CD4-positive, alpha-beta T cell treated with Interleukin-15 for 4 hours (primary cell): ENCODE data around the gene NFAM1.

Experiments
- DNase-seq: peaks from one replicate; pipeline ENCODE4 v3.0.0-alpha.2; 2020; ENCODE audit warnings: low spot score

The NFAM1 gene

DNA sequence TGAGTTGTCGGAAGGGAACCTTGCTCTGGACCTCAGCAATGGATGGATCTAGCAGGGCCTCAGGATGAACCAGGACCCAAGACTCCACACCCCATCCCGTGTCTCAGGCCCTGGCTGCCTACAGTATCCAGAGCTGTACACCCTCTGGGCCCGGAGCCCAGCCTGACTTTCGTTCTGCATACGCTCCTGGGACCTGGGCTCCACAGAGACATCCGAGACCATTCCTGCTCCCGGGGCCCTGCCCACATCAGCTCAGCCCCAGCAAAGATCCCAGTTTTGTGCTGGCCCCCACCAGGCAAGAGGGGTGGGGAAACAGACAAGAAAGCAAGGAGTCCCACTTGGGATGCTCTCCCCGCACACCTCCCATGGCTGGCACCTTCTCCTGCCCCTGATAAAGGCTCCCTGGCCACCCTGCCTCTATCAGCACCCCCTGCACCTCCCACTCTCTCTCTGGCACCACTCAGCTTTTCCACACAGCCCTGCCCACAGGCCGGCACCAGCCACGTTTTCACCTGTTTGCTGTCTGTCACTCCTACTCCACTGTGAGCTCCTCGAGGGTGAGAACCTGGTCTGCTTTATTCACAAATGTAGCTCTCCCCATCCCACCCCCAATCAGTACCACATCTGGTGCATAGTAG, 97.2 kb downstream of the NFAM1 start:
- DNase-seq: no peak

DNA sequence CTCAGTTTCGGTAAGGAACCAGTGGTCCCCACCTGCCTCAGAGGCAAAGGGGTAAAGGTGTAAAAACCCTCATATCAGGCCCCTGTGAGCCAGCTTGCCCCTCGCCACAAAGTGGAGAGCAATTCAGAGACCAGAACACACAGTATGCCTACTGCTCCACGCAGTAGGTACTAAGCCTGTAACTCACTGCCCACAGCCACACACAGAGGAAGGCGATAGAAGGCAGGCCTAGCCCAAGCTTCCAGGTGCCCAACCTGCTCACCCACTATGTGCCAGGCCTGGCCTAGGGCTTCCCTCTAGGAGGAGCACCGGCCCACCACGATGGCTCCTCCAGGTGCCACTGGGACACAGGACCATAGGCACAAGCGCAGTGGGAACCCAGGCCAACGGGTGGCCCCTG, 98.7 kb downstream of the NFAM1 start:
- DNase-seq: no peak

DNA sequence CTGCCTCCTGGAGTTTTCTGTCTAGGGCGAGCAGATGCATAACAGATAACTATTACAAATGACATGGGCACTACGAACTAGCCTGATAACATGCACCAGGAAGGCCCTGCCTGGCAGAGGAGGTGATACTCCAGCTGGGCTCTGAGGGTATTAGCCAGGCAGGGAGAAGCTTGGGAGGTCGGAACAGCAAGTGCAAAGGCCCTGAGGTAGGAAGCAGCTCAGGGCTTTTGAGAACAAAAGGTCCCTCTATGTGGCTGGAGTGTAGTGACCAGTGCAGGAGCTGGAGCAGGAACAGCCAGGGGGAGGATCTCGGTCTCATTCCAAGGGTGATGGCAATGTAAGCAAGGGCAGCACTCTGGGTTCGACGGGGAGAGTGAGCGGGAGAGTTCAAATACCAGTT, 100.1 kb downstream of the NFAM1 start:
- no peak for DNase-seq

DNA sequence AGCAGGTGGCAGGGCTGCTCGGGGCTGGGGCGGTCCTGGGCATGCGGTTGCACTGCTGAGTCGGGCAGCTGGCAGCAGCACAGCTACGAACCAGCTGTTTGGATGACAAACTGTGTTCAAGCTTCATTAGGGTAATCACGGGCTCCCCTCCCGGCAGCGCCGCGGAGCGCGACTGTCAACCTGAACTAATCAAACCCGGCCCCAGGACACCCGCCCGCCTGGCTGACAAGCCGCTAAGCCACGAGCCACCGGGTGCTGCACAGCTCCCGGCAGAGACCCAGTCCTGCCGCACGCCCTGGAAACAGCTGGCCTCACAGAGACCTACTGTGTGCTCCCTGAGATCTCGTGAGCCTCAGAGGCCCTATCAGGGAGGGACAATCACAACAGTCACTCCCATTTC, 101.2 kb downstream of the NFAM1 start:
- no peak for DNase-seq
